Measurements from ENCODE around the gene RHBDD3.

The RHBDD3 gene

DNA sequence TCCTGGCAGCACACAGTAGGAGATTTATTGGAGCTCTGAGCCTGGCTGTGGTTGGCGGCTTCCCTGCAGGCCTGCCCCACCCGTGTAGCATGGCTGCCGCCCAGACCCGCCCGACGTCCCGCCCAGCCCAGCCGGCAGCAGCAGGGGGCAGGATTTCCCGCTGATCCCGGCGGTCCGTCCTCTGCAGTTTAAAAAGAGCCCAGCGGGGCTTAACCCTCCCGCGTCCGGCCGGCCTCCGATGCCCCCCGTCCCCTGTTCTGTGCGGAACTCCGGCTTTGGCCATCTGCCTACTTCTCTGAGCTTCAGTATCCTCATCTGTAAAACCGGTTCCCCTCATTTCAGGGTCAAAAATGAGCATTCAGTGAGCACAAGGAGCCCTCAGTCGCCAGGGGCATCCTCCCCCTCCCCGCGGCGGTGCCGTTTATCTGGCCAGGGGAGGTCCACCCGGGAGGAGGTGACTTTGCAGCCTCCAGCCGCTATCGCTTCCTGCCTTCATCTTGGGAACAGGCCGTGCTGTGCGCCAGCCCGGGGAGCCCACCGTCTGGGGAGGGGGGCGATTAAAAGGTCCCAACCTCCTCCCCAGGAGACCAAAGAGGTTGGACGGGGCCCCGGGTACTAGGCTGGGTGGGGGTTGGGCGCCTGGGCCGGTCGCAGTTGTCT, 38.5 kb upstream of the RHBDD3 start, which contains the start of gene GAS2L1:
TSS of gene GAS2L1 (plus strand) at position 476 of the 660 bp plus-strand sequence. CDS start 1,456 bp downstream, outside the sequence.
- DNase-seq: peak; percentile 94

GRCh38 chr22:29305836-29306174, 38.0 kb upstream of the RHBDD3 start:
- no peak for DNase-seq

DNA sequence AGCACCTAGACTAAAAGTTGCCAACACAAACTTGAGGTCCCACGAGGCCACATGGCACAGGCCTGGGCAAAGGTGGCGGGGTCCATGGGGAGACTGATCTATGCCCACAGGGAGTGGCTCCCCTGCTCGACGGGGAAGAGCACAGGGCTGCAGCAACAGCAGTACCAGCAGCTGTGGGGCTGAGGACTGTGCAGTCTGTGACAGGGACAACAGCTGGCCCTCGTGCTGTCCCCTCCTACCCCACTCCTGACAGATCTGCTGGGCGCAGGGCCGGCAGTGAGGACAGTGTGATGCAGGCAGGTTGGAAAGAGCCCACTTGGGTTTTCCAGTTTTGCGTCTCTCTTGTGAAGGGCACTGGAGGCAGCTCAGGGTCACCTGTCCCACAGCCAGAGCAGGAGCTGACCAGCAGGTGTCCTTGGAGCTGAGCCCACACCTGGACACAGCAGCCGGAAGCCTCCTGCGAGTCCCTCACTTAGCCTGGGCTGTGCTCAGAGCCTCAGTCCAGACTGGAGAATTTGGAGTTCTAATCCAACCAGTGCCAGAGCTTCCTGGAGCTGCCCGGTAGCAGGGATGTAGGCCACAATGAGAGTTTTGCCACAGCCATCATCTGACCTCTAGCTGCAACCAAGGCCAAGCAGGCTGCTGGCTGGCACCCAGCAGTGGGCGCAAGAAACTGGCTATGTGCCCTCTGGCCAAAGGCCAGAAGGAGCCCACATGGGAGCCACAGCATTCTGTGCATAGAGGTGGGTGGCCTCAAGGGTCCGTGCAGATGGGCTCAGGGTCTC, 35.1 kb upstream of the RHBDD3 start:
- peak; percentile 38 for DNase-seq

- peak; percentile 34 for DNase-seq
These were observed 34.6 kb upstream of the RHBDD3 start for GRCh38 chr22:29302402-29302680.

DNA sequence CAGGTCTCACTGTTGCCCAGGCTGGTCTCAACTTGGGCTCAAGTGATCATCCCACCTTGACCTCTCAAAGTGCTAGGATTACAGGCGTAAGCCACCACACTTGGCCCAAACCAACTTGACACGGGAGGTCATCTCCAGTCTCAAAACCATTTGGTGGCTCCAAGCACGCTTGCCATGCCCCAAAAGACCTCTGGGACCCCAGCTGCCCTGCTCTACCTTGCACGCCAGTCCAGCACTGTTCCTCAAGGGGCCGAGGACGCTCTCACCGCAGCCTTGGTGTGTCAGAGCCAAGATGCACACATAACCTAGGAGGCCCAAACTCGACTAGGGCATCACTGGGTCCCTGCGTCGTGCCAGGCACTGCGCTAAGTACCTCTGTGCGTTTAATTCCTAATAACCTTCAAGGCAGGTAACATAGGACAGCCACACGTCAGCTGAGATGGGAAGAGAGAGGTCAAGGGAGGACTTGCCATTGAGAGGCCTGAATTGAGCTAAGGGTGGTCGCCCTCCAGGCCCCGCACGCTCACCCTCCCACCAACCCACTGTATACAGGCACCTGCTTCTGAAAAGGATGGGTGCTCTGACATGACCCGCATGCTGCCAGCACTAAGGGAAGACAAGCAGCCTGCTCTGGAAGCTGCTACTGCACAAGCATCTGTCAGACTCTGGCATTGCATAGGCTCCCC, 34.1 kb upstream of the RHBDD3 start:
- no peak for DNase-seq

DNA sequence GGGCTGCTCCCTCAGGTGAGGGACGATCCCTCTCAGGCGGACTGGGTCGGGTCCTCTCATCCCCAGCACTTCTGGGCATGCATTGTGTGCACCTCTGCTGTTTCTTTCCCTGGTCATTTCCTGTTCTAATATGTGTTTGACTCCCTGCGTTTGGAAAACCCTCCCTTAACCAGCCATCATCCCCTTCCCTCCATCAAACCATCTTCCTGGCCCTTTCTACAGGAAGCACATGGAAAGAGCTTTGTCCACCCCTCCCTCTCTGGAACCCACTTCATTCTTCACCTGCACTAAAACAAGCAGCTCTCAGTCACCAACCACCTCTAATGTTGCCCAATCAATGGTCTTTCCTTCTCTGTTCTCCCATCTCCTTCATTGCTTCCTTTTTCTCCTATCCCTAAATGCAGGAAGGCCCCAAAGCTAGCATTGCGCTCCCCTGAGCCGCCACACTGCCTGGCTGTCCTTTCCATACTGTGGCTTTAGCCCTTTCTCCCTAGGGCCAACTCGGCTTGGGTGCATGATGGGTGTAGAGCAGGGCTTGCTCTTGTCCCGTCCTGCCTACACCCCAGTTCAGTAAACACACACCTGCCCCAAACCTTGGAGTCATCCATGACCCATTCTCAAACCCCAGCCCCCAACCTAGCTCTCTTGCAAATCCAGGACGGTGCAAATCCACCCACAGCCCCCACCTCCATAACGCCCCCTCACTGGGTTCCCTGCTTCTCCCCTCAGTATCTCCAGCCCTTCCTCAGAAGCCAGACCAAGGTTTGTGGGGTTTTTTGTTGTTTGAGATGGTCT, 33.2 kb upstream of the RHBDD3 start:
- no peak for DNase-seq

DNA sequence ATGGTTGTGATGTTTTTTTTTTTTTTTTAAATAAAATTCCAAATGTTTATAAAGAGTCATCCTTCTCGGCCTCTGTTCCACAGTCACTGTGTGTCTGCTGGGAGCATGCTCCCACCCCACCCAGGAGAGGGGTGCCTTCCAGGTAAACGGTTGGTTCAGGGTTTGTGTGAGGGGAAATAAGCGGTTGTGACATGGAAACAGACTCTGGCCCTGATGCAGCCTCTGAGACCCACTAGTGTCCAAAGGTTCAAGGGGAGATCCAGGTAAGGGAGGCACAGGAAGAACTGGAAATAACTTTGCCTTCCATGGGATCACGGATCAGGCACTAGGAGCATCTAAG, 32.7 kb upstream of the RHBDD3 start:
- DNase-seq: no peak

GRCh38 chr22:29299136-29299900, 31.5 kb upstream of the RHBDD3 start:
- DNase-seq: no peak

- no peak for DNase-seq
These were observed 30.9 kb upstream of the RHBDD3 start for GRCh38 chr22:29298641-29299040.

DNA sequence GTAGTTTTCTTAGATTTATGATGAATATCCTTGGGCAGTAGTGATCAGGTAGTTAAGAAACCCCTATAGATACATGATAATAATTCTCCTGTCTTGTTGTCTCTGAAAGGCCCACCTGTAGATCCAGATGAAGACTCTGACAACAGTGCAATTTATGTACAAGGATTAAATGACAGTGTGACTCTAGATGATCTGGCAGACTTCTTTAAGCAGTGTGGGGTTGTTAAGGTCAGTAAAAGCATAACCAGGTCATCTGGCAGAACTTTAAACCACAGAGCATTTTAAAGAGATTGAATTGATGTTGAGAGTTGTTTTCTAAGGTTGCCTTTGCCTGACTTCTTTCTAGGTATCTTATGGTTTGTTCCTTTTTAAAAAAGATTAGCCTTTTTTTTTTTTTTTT, 24.6 kb upstream of the RHBDD3 start:
- no peak for DNase-seq

DNA sequence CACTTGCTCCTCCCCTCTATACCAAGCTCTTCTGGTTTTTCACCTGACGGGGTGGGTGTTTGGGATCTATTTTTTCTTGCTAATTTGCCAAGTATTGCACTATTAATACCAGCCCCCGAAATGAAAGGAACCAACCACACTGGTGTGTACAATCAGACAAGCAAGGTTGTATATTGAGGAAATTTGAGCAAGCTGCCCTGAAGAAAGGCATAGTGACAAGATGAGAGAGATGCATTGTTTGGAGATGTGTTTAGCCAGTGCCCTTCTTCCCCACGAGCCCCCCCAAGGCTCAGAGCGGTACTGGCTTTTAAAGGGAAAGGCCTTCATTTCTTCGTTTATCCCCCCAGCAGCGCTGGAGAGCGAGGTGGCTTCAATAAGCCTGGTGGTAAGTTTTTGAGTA, 23.4 kb upstream of the RHBDD3 start:
- no peak for DNase-seq

DNA sequence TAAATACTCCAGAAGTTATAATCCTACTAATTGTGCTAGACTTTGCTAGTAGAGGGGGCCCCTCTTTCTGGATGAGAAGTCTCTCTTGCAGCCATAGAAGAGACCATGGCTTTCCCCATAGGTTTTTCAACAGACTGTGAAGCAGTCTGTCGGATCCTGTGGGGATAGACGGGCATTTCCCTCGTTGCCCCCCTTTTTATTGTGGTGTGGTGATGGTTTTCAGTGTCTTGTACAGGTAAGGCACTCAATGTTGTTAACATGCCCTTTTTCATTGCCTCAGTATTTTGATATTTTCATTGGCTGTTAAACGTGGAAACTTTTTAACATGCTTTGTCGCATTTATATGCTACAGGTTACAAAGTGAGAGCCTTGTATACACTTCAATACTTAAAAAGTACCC, 22.3 kb upstream of the RHBDD3 start:
- no peak for DNase-seq

DNA sequence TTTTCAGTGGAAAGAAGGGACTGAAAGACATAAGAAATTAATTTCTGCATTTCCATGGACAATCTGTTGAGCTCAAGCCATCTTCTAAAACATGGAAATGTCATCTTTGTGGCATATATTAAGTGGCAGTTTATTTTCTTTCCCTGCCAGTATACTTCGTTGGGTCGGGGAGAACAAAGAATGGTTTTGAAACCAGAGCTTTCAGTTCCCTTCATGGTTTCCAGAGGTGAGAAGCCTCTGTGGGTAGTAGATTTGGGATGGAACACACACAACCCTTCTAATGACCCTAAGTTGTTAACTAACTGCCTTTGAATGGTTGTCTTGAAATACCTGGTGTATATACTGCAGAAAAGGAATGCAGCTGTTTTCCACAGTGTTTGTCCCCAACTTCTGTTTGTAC, 21.1 kb upstream of the RHBDD3 start:
- DNase-seq: no peak

- DNase-seq: no peak
These were observed 16.4 kb upstream of the RHBDD3 start for GRCh38 chr22:29284196-29284595.

DNA sequence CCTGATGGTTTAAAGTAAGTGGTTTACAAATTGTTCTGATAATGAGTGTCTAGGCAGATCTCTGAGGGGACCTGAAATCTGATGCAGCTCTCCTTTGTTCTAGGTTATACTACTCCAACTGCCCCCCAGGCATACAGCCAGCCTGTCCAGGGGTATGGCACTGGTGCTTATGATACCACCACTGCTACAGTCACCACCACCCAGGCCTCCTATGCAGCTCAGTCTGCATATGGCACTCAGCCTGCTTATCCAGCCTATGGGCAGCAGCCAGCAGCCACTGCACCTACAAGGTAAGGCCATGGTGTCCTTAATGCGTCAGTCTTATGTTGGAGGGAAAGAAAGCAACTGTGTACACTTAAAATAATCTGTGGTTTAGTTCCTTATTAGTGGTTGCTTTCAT, 10.1 kb upstream of the RHBDD3 start:
- peak; percentile 40 for DNase-seq

DNA sequence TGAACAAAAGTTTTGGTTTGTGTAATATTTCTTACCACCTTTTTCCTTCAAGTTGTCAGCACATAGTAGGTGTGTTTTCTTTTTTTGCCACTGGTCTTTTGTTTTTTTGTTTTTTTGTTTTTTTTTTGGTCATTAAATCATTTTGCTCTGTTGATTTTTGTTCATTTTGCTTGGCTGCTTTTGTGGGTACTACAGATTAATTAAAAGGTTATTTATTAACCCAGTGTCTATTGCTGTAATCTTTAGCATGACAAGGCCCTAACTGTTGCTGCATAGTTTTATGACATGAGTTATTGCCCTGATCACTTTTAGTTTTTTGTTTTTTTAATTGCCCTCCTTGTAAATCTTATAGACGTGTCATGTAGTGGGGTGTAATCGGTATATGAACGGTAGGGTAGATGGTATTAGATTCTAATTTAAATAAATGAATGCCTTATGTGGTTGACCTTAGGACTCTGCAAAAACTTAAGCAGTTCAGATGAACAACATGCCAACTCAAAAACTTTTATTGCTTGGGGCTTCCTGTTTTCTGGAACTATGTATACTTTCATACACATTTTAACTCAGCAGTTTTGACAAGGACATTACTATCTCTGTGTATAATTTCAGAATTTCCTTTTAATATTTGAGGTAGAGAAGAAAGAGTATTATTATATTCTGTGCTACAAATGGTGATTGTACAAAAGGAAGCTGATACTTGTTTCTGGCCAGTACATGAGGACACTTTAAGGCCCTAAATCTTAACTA, 8.2 kb upstream of the RHBDD3 start:
- no peak for DNase-seq

GRCh38 chr22:29275167-29275566, 7.4 kb upstream of the RHBDD3 start:
- no peak for DNase-seq

GRCh38 chr22:29272624-29273023, 4.8 kb upstream of the RHBDD3 start:
- no peak for DNase-seq

DNA sequence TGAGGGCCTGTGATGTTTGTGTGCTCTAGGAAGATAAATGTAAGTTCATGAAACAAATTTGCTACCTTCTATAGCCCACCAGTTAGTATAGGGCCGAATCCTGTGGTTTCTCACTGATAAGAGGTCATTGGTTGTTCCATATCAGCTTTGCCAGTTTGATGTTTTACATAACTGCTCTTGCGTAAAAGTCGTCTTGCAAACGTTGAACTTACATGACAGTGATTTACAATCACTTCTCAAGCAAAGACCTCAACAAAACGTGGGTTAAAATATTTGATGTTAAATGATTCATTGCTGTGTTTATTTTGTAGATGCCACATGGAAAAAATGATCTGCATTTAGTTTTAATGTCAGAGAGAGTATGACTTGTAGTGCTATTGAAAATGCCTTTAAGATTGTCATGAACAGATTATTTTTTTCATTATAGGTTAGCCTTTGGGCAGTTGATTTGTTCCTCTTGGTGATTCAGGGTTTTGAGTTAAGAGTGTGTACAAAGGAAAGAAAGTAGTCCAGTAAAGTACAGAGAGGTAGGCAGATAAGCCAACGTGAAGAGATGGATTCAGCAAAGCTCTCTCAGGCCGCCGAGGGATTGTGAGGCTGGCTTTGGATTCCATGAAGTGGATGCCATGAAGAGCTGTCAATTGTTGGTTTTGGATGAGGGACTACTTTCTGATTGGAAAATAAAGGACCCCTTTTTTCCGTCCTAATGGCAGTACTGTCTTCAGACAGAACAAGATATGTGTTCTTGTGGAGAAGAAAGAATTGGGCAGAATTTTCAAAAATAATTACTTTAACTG, 2.9 kb upstream of the RHBDD3 start:
- DNase-seq: no peak

- peak; percentile 52 for DNase-seq
These were observed 2.1 kb upstream of the RHBDD3 start for GRCh38 chr22:29269731-29270474.

DNA sequence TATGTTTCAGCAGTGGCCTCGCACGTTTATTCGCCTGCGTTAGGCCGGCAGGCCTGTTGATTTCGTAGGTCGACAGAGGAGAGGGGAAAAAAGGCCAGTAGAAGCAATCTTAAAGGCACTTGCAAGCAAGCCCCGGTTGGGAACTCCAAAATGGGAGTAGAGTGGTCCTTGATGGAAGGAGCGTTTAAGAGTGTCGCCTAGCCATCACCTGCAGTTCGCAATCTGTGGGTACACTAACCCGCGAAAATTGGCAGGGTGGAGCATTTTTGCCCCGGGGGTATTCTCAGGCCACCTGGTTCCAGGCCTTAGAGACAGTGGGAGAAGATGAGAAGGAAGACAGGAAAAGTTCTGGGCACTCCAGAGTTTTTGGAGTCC, 1.4 kb upstream of the RHBDD3 start:
- DNase-seq: peak; percentile 71

All from NCI-H69 (cell line).